Measurements from ENCODE around the gene RER1. TPM values are rescaled to one million over a fixed set of nuclear protein-coding genes. Genes with fewer than 3 reads are reported as not detected.

RER1 gene
- total RNA-seq, 1 donor from 2014 or later = 197 TPM

GRCh38 chr1:2348346-2349325, 43.0 kb upstream of the RER1 start:
- Histone ChIP-seq H3K4me1 (ENCODE audit: insufficient read depth, low read length) (no peaks in the 10 kb centered on the region), H4K20me1 (ENCODE audit: insufficient read depth, low read length) (no peaks in the 10 kb centered on the region), H2AFZ (ENCODE audit: low read depth, low read length) (no peak overlapping the region), H3K27me3 (ENCODE audit: insufficient read depth, low read length) (no peaks in the 10 kb centered on the region), H3K27ac (ENCODE audit: low read depth, low read length) (no peak overlapping the region), H3K4me2 (ENCODE audit: low read length) (no peak overlapping the region), H3K9me3 (ENCODE audit: insufficient read depth, low read depth, low read length) (no peaks in the 10 kb centered on the region), H3K36me3 (ENCODE audit: insufficient read depth, low read length) (no peaks in the 10 kb centered on the region), H3K79me2 (ENCODE audit: insufficient read depth, low read length) (no peaks in the 10 kb centered on the region), H3K9ac (ENCODE audit: low read length) (no peak overlapping the region), H3K4me3 (ENCODE audit: insufficient read depth, low read depth, low read length) (no peak overlapping the region)
- no peaks in the 10 kb centered on the region for H3K4me1 Mint-ChIP-seq (ENCODE audit: low read depth, unreplicated experiment)
- H3K36me3 Mint-ChIP-seq (ENCODE audit: low read depth, unreplicated experiment) = no peaks in the 10 kb centered on the region
- H3K4me3 Mint-ChIP-seq (ENCODE audit: unreplicated experiment) = no peak overlapping the region
- TF ChIP-seq EZH2 (IDR thresholded peaks at IDR 0.05; ENCODE audit: insufficient read depth, low read length) (no peak), CTCF (IDR thresholded peaks at IDR 0.05; ENCODE audit: insufficient read depth, low read depth, low read length) (no peak)
- H3K27ac Mint-ChIP-seq (ENCODE audit: unreplicated experiment) = peak overlapping the region; percentile 34
- FAIRE-seq (no peak), DNase-seq (ENCODE audit: low read depth) (no peak)
- H3K27me3 Mint-ChIP-seq (ENCODE audit: low read depth, unreplicated experiment) = peaks cover 28% of the 10 kb centered on the region
- no peaks in the 10 kb centered on the region for H3K9me3 Mint-ChIP-seq (ENCODE audit: unreplicated experiment)

- H3K36me3 ChIP-seq (ENCODE audit: insufficient read depth, low read length) = no peaks in the 10 kb centered on the region
- no peak for DNase-seq (ENCODE audit: low read depth)
- H3K4me1 ChIP-seq (ENCODE audit: insufficient read depth, low read length) = no peaks in the 10 kb centered on the region
- Mint-ChIP-seq H3K9me3 (ENCODE audit: unreplicated experiment) (no peaks in the 10 kb centered on the region), H3K4me3 (ENCODE audit: unreplicated experiment) (no peak overlapping the region), H3K4me1 (ENCODE audit: low read depth, unreplicated experiment) (no peaks in the 10 kb centered on the region), H3K27me3 (ENCODE audit: low read depth, unreplicated experiment) (peaks cover 32% of the 10 kb centered on the region), H3K36me3 (ENCODE audit: low read depth, unreplicated experiment) (no peaks in the 10 kb centered on the region), H3K27ac (ENCODE audit: unreplicated experiment) (no peak overlapping the region)
- H3K9me3 ChIP-seq (ENCODE audit: insufficient read depth, low read depth, low read length) = no peaks in the 10 kb centered on the region
- no peak overlapping the region for H3K4me3 ChIP-seq (ENCODE audit: insufficient read depth, low read depth, low read length)
- H2AFZ ChIP-seq (ENCODE audit: low read depth, low read length) = no peak overlapping the region
- H3K4me2 ChIP-seq (ENCODE audit: low read length) = no peak overlapping the region
- H3K9ac ChIP-seq (ENCODE audit: low read length) = no peak overlapping the region
- no peak overlapping the region for H3K27ac ChIP-seq (ENCODE audit: low read depth, low read length)
- TF ChIP-seq CTCF (IDR thresholded peaks at IDR 0.05; ENCODE audit: insufficient read depth, low read depth, low read length) (no peak), EZH2 (IDR thresholded peaks at IDR 0.05; ENCODE audit: insufficient read depth, low read length) (no peak)
- no peaks in the 10 kb centered on the region for H4K20me1 ChIP-seq (ENCODE audit: insufficient read depth, low read length)
- H3K27me3 ChIP-seq (ENCODE audit: insufficient read depth, low read length) = no peaks in the 10 kb centered on the region
- FAIRE-seq = no peak
- no peaks in the 10 kb centered on the region for H3K79me2 ChIP-seq (ENCODE audit: insufficient read depth, low read length)
These were observed 41.8 kb upstream of the RER1 start for GRCh38 chr1:2349806-2350205.

GRCh38 chr1:2350501-2350900, 41.1 kb upstream of the RER1 start:
- H3K4me3 Mint-ChIP-seq (ENCODE audit: unreplicated experiment) = no peak overlapping the region
- no peaks in the 10 kb centered on the region for H3K9me3 ChIP-seq (ENCODE audit: insufficient read depth, low read depth, low read length)
- no peaks in the 10 kb centered on the region for H3K4me1 Mint-ChIP-seq (ENCODE audit: low read depth, unreplicated experiment)
- no peaks in the 10 kb centered on the region for H3K9me3 Mint-ChIP-seq (ENCODE audit: unreplicated experiment)
- H3K4me2 ChIP-seq (ENCODE audit: low read length) = no peak overlapping the region
- no peaks in the 10 kb centered on the region for H4K20me1 ChIP-seq (ENCODE audit: insufficient read depth, low read length)
- H3K27me3 Mint-ChIP-seq (ENCODE audit: low read depth, unreplicated experiment) = peaks cover 32% of the 10 kb centered on the region
- no peaks in the 10 kb centered on the region for H3K36me3 Mint-ChIP-seq (ENCODE audit: low read depth, unreplicated experiment)
- H3K27ac ChIP-seq (ENCODE audit: low read depth, low read length) = no peak overlapping the region
- H3K27me3 ChIP-seq (ENCODE audit: insufficient read depth, low read length) = no peaks in the 10 kb centered on the region
- no peak overlapping the region for H2AFZ ChIP-seq (ENCODE audit: low read depth, low read length)
- no peak overlapping the region for H3K27ac Mint-ChIP-seq (ENCODE audit: unreplicated experiment)
- TF ChIP-seq EZH2 (IDR thresholded peaks at IDR 0.05; ENCODE audit: insufficient read depth, low read length) (no peak), CTCF (IDR thresholded peaks at IDR 0.05; ENCODE audit: insufficient read depth, low read depth, low read length) (no peak)
- no peaks in the 10 kb centered on the region for H3K36me3 ChIP-seq (ENCODE audit: insufficient read depth, low read length)
- FAIRE-seq = no peak
- DNase-seq (ENCODE audit: low read depth) = no peak
- no peaks in the 10 kb centered on the region for H3K4me1 ChIP-seq (ENCODE audit: insufficient read depth, low read length)
- H3K9ac ChIP-seq (ENCODE audit: low read length) = no peak overlapping the region
- no peak overlapping the region for H3K4me3 ChIP-seq (ENCODE audit: insufficient read depth, low read depth, low read length)
- no peaks in the 10 kb centered on the region for H3K79me2 ChIP-seq (ENCODE audit: insufficient read depth, low read length)
